Renal cortical epithelial cell (primary cell): ENCODE data around the gene OR6V1. TPM values are rescaled to one million over a fixed set of nuclear protein-coding genes. Genes with fewer than 3 reads are reported as not detected.

Experiments used
- DNase-seq: peaks from one replicate; pipeline ENCODE4 v3.0.0-alpha.2; 2011; ENCODE audit warnings: low read depth
- total RNA-seq: library from RNA; depleted of rRNA; stranded (reverse); fragments of >200 nt; gene quantifications from 2 replicates; pipeline ENCODE4 v1.2.3, GENCODE V29; 2014

Gene OR6V1
- not detected in 2 replicates for total RNA-seq

GRCh38 chr7:143052041-143052440 lies at the start of gene OR6V1:
TSS of gene OR6V1 (plus strand) at chr7:143052341. CDS start at chr7:143052341, 0 bp downstream.
- no peak for DNase-seq

- DNase-seq: no peak
Measured at GRCh38 chr7:143002898-143003297, 49.2 kb upstream of the OR6V1 start.

GRCh38 chr7:143003393-143004051 lies 48.6 kb upstream of the OR6V1 start:
- DNase-seq: peak; percentile 49

GRCh38 chr7:143005632-143006260 lies 46.4 kb upstream of the OR6V1 start:
- DNase-seq: no peak

- DNase-seq: peak; percentile 20
Measured at GRCh38 chr7:143008007-143008901, 43.9 kb upstream of the OR6V1 start.

GRCh38 chr7:143012001-143012400 lies 40.1 kb upstream of the OR6V1 start:
- no peak for DNase-seq

- DNase-seq: no peak
Measured at GRCh38 chr7:143012409-143012808, 39.7 kb upstream of the OR6V1 start.

- DNase-seq: no peak
Measured at GRCh38 chr7:143013473-143013872, 38.7 kb upstream of the OR6V1 start.

- no peak for DNase-seq
Measured at GRCh38 chr7:143013893-143014292, 38.2 kb upstream of the OR6V1 start.

GRCh38 chr7:143015084-143015483 lies 37.1 kb upstream of the OR6V1 start:
- no peak for DNase-seq

GRCh38 chr7:143015926-143016490 lies 36.1 kb upstream of the OR6V1 start:
- DNase-seq: no peak

- DNase-seq: no peak
Measured at GRCh38 chr7:143016996-143017395, 35.1 kb upstream of the OR6V1 start.

- DNase-seq: no peak
Measured at GRCh38 chr7:143018931-143019330, 33.2 kb upstream of the OR6V1 start.

GRCh38 chr7:143023047-143023446 lies 29.1 kb upstream of the OR6V1 start:
- no peak for DNase-seq

- DNase-seq: no peak
Measured at GRCh38 chr7:143025371-143025770, 26.8 kb upstream of the OR6V1 start.

- no peak for DNase-seq
Measured at GRCh38 chr7:143027032-143027431, 25.1 kb upstream of the OR6V1 start, which contains the start of gene OR9A2. TSS of gene OR9A2 (minus strand) at chr7:143027132. CDS start at chr7:143027132, 0 bp downstream.

- no peak for DNase-seq
Measured at GRCh38 chr7:143027683-143028082, 24.5 kb upstream of the OR6V1 start.

GRCh38 chr7:143038635-143039034 lies 13.5 kb upstream of the OR6V1 start:
- no peak for DNase-seq

GRCh38 chr7:143040209-143040715 lies 11.9 kb upstream of the OR6V1 start:
- no peak for DNase-seq

- DNase-seq: no peak
Measured at GRCh38 chr7:143041346-143041745, 10.8 kb upstream of the OR6V1 start.

GRCh38 chr7:143042159-143042789 lies 9.9 kb upstream of the OR6V1 start:
- no peak for DNase-seq
